Measurements from ENCODE around the gene APOL1. TPM values are rescaled to one million over a fixed set of nuclear protein-coding genes. Genes with fewer than 3 reads are reported as not detected.

Gene APOL1
- polyA plus RNA-seq, 1 experiment, result 1.9 TPM

- TF ChIP-seq CTCF (IDR thresholded peaks at IDR 0.05; ENCODE audit: insufficient read depth, low read depth, low read length), result no peak
- no peak for DNase-seq (ENCODE audit: low read depth)
- peaks cover 74% of the 10 kb centered on the region for H3K36me3 ChIP-seq (ENCODE audit: control insufficient read depth, insufficient read depth, low read length)
- ChIA-PET POLR2A (no interaction called here), CTCF (interaction anchor here (0.6 to 3.8 kb wide), 6 partner anchors 7 to 193 kb away, joined by 3 to 16 read pairs (median 8); no protein-coding TSS in a partner anchor)
- H3K4me3 ChIP-seq (ENCODE audit: low read depth, low read length), result no peak overlapping the region
- no peaks in the 10 kb centered on the region for H3K27me3 ChIP-seq (ENCODE audit: control insufficient read depth, insufficient read depth, low read length)
These were observed 40.8 kb downstream of the APOL1 start for GRCh38 chr22:36293606-36294292.

GRCh38 chr22:36294293-36294620 lies 41.3 kb downstream of the APOL1 start:
- ChIA-PET POLR2A (no interaction called here), CTCF (interaction anchor here (0.6 to 3.8 kb wide), 5 partner anchors 8 to 192 kb away, joined by 3 to 22 read pairs (median 9); no protein-coding TSS in a partner anchor)
- Histone ChIP-seq H3K4me3 (ENCODE audit: low read depth, low read length) (no peak overlapping the region), H3K36me3 (ENCODE audit: control insufficient read depth, insufficient read depth, low read length) (peaks cover 75% of the 10 kb centered on the region), H3K27me3 (ENCODE audit: control insufficient read depth, insufficient read depth, low read length) (no peaks in the 10 kb centered on the region)
- DNase-seq (ENCODE audit: low read depth), result no peak
- no peak for TF ChIP-seq CTCF (IDR thresholded peaks at IDR 0.05; ENCODE audit: insufficient read depth, low read depth, low read length)

- ChIA-PET CTCF (interaction anchor here (1.1 to 3.8 kb wide), 4 partner anchors 9 to 192 kb away, joined by 3 to 22 read pairs (median 10); no protein-coding TSS in a partner anchor), POLR2A (no interaction called here)
- Histone ChIP-seq H3K36me3 (ENCODE audit: control insufficient read depth, insufficient read depth, low read length) (peaks cover 75% of the 10 kb centered on the region), H3K27me3 (ENCODE audit: control insufficient read depth, insufficient read depth, low read length) (no peaks in the 10 kb centered on the region), H3K4me3 (ENCODE audit: low read depth, low read length) (no peak overlapping the region)
- no peak for DNase-seq (ENCODE audit: low read depth)
- no peak for TF ChIP-seq CTCF (IDR thresholded peaks at IDR 0.05; ENCODE audit: insufficient read depth, low read depth, low read length)
These were observed 41.9 kb downstream of the APOL1 start for GRCh38 chr22:36294801-36295200.

GRCh38 chr22:36295247-36295646 lies 42.3 kb downstream of the APOL1 start:
- Histone ChIP-seq H3K36me3 (ENCODE audit: control insufficient read depth, insufficient read depth, low read length) (peaks cover 79% of the 10 kb centered on the region), H3K27me3 (ENCODE audit: control insufficient read depth, insufficient read depth, low read length) (no peaks in the 10 kb centered on the region), H3K4me3 (ENCODE audit: low read depth, low read length) (no peak overlapping the region)
- no peak for DNase-seq (ENCODE audit: low read depth)
- POLR2A ChIA-PET, result no interaction called here
- CTCF ChIA-PET, result interaction anchor here (1.1 to 3.8 kb wide), 3 partner anchors 9 to 100 kb away, joined by 3 to 22 read pairs (median 16); no protein-coding TSS in a partner anchor
- TF ChIP-seq CTCF (IDR thresholded peaks at IDR 0.05; ENCODE audit: insufficient read depth, low read depth, low read length), result no peak

- TF ChIP-seq CTCF (IDR thresholded peaks at IDR 0.05; ENCODE audit: insufficient read depth, low read depth, low read length), result no peak
- CTCF ChIA-PET, result interaction anchor here (0.6 to 3.5 kb wide), 7 partner anchors 8 to 174 kb away, joined by 3 to 22 read pairs (median 3); no protein-coding TSS in a partner anchor
- Histone ChIP-seq H3K36me3 (ENCODE audit: control insufficient read depth, insufficient read depth, low read length) (peaks cover 90% of the 10 kb centered on the region), H3K27me3 (ENCODE audit: control insufficient read depth, insufficient read depth, low read length) (no peaks in the 10 kb centered on the region), H3K4me3 (ENCODE audit: low read depth, low read length) (no peak overlapping the region)
- POLR2A ChIA-PET, result no interaction called here
- no peak for DNase-seq (ENCODE audit: low read depth)
These were observed 43.8 kb downstream of the APOL1 start for GRCh38 chr22:36296690-36297089.

All from BJ (cell line).